ENCODE results near the gene CSF1. TPM values are rescaled to one million over a fixed set of nuclear protein-coding genes. Genes with fewer than 3 reads are reported as not detected.

CSF1 gene
- polyA plus RNA-seq, 2 of the 4 experiments (the other 2 are of a cell fraction): 35.1 to 36.3 TPM

- TF ChIP-seq, protein P1, sequence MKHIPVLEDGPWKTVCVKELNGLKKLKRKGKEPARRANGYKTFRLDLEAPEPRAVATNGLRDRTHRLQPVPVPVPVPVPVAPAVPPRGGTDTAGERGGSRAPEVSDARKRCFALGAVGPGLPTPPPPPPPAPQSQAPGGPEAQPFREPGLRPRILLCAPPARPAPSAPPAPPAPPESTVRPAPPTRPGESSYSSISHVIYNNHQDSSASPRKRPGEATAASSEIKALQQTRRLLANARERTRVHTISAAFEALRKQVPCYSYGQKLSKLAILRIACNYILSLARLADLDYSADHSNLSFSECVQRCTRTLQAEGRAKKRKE (CRISPR knock-in tag; IDR thresholded peaks at IDR 0.05; ENCODE audit: low read depth): no peak
- TF ChIP-seq CHD4 (IDR thresholded peaks at IDR 0.05; ENCODE audit: borderline replicate concordance): no peak
- TF ChIP-seq RNF2 (IDR thresholded peaks at IDR 0.05; ENCODE audit: borderline replicate concordance, low read depth): no peak
- TF ChIP-seq FOSB (CRISPR knock-in tag; IDR thresholded peaks at IDR 0.05): no peak
- no peak for TF ChIP-seq NR3C1 (IDR thresholded peaks at IDR 0.05)
- no peak for TF ChIP-seq NFE2L2 (conservative IDR thresholded peaks at IDR 0.05; ENCODE audit: low read length)
- no peak for TF ChIP-seq RCOR1 (IDR thresholded peaks at IDR 0.05; ENCODE audit: low read depth, low read length)
- no peak for TF ChIP-seq POLR2A (IDR thresholded peaks at IDR 0.05; ENCODE audit: low read length)
- no peak for TF ChIP-seq KDM1A (IDR thresholded peaks at IDR 0.05; ENCODE audit: low read depth)
- TF ChIP-seq, protein P2, sequence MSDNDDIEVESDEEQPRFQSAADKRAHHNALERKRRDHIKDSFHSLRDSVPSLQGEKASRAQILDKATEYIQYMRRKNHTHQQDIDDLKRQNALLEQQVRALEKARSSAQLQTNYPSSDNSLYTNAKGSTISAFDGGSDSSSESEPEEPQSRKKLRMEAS (IDR thresholded peaks at IDR 0.05): peak; percentile 69
Measured at GRCh38 chr1:109877317-109877771, 33.3 kb upstream of the CSF1 start (continued).

DNA sequence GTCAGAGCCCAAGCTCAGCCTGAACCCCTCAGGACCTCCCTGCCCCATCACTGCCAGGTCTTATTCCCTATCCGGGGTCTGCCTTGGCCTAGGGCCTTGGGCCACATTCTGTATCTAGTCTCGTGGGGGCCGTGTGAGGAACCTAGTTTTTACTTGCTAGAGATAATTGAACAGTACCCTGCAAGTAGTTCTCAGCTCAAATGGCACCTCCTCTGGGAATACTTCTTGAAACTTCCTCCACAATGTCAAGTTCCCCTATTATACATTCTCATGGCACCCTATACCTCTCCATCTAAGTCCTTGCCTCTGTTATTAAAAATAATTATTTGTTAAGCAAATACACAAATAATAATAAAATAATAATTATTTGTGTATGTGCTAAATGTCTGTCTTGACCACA lies 32.9 kb upstream of the CSF1 start:
- peaks cover 63% of the 10 kb centered on the region for H3K4me1 ChIP-seq
- 67% methylated on average over 3 of the region's 3 CpGs for WGBS (ENCODE audit: missing lambda C conversion rate)
- no peak for DNase-seq (ENCODE audit: low read depth in 1 of 2, low spot score in 1 of 2)
- H3K4me2 ChIP-seq: peak overlapping the region; percentile 59
- no peaks in the 10 kb centered on the region for H3K9me3 ChIP-seq
- ChIA-PET POLR2A (interaction anchor here (1.4 to 1.8 kb wide), 2 partner anchors 15 to 35 kb away, joined by 3 to 5 read pairs; no protein-coding TSS in a partner anchor), CTCF (interaction anchor here (1.1 to 1.9 kb wide), 11 partner anchors 11 to 107 kb away, joined by 3 to 5 read pairs (median 4); partner anchors contain the start of gene AHCYL1)
- TF ChIP-seq SREBF2 (IDR thresholded peaks at IDR 0.05): no peak
- no peak for TF ChIP-seq ZSCAN20 (CRISPR knock-in tag; IDR thresholded peaks at IDR 0.05)
- TF ChIP-seq EHMT2 (IDR thresholded peaks at IDR 0.05; ENCODE audit: low read depth): no peak
- TF ChIP-seq CHD4 (IDR thresholded peaks at IDR 0.05; ENCODE audit: borderline replicate concordance): no peak
- no peak for TF ChIP-seq HES2 (IDR thresholded peaks at IDR 0.05)
- TF ChIP-seq NPAS2 (CRISPR knock-in tag; IDR thresholded peaks at IDR 0.05; ENCODE audit: borderline replicate concordance): no peak
- TF ChIP-seq NFE2L2 (conservative IDR thresholded peaks at IDR 0.05; ENCODE audit: low read length): no peak
- no peak for TF ChIP-seq HDAC2 (IDR thresholded peaks at IDR 0.05)
- no peak for TF ChIP-seq ZFP36 (IDR thresholded peaks at IDR 0.05; ENCODE audit: borderline replicate concordance, partially characterized antibody)
- no peak for TF ChIP-seq FOXS1 (CRISPR knock-in tag; IDR thresholded peaks at IDR 0.05)
- TF ChIP-seq ESRRA (IDR thresholded peaks at IDR 0.05; ENCODE audit: borderline replicate concordance, low read length): no peak
- TF ChIP-seq PBX3 (IDR thresholded peaks at IDR 0.05): no peak
- no peak for TF ChIP-seq HOXA7 (CRISPR knock-in tag; IDR thresholded peaks at IDR 0.05)
- TF ChIP-seq BHLHE40 (IDR thresholded peaks at IDR 0.05; ENCODE audit: low read depth, low read length): no peak
- no peak for TF ChIP-seq MAFK (IDR thresholded peaks at IDR 0.05; ENCODE audit: partially characterized antibody)
- no peak for TF ChIP-seq TFCP2L1 (CRISPR knock-in tag; IDR thresholded peaks at IDR 0.05)
- no peak for TF ChIP-seq POLR2A (IDR thresholded peaks at IDR 0.05; ENCODE audit: low read length)
- TF ChIP-seq SMC3 (IDR thresholded peaks at IDR 0.05): no peak
- TF ChIP-seq GATA3 (IDR thresholded peaks at IDR 0.05; ENCODE audit: borderline replicate concordance): no peak
- no peak for FAIRE-seq
- H3K27ac ChIP-seq: peak overlapping the region; percentile 80 to 99
- no peak overlapping the region for H3K4me3 ChIP-seq
- no peak; a peak in 1 of 6 replicates for ATAC-seq

All from A549 (cell line).